ENCODE measurements around the gene IQCB1. TPM values are rescaled to one million over a fixed set of nuclear protein-coding genes. Genes with fewer than 3 reads are reported as not detected.
"Not testable (repeated sequence)": the region's sequence is repeated elsewhere in the genome, so short reads cannot be mapped to it uniquely, and the experiment has no call there.

The IQCB1 gene
- total and polyA plus RNA-seq, 11 donors = 5.1 to 10.3 (median 6.3) TPM

DNA sequence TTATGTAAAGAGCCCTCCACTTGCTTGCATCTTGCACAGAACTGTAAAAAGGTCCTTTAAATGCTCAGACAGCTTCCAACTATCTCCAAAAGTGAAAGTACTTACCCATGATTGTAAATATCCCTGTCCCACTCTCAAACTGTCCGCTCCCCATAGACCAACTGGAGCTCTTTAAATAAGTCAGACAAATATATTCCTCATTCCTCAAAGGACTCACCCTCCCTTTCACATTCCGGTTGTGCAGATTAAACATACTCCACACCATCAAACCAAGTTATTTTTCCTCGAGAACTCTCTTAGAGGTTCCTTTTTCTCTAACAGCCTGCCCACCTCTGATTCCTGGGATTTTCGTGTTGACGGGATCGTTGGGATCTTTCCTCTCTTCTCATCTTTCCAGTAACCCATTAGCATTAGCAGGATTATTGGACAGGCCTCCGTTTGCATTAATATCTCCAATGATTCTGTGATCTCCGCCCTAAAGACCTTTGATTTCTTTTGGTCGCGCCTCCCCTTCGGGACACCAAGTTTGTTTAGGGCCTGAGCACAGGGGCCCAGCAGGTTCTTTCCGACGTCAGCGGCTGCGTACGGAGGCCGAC, 86.1 kb downstream of the IQCB1 start:
- peak; percentile 60 to 75 (median 74) for ATAC-seq
- 0 to 1% (median 1%) methylated on average over 11 to 17 of the region's 17 CpGs for WGBS, 4 donors
- peaks cover 0 to 51% (median 36%) of the 10 kb centered on the region in 12 donors for H3K4me1 ChIP-seq
- no peaks in the 10 kb centered on the region for H3K9me3 ChIP-seq
- TF ChIP-seq POLR2A (IDR thresholded peaks at IDR 0.05) = no peak
- DNase-seq = peak in 1 of 5 donors; percentile 73
- peak overlapping the region; percentile 68 to 95 (median 86) for H3K4me3 ChIP-seq
- no peaks in the 10 kb centered on the region for H3K36me3 ChIP-seq
- intact Hi-C loops (cut with DNase I) = loop anchor here in 2 of 10 donors (1.0 to 10.0 kb wide), 3 partner anchors 89 to 636 kb away; partner anchors contain the start of genes EAF2 (in 1 of the 2), FAM162A (in 1 of the 2), IQCB1 (in 1 of the 2) and MIX23 (in 1 of the 2)
- peak overlapping the region; percentile 81 to 96 (median 92) for H3K27ac ChIP-seq
- H3K27me3 ChIP-seq = no peaks in the 10 kb centered on the region

DNA sequence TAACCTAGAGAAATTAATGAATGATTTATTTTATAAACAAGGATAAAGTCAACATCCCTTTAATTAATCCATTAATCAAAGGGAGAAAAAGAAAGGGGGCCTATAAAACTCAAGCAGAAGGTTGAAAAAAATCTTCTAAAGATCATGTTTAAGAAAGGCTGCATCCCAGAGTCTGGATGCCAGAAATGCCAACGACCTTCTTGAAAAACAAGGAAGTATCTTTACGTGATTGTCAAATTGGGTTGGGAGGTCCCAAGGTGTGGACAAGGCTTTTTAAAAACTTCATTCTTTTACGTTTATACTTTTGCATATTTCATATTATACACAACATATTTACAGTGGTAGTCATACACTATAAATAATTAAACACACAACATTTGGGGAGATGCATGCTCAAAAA, 86.9 kb downstream of the IQCB1 start:
- H3K27ac ChIP-seq = peak overlapping the region in 5 of 12 donors; percentile 88 to 94 (median 92)
- no peak for ATAC-seq
- intact Hi-C loops (cut with DNase I) = loop anchor here in 2 of 10 donors (5.0 to 10.0 kb wide), 2 partner anchors 89 to 637 kb away; partner anchors contain the start of genes EAF2 (in 1 of the 2), FAM162A (in 1 of the 2), IQCB1 (in 1 of the 2) and MIX23 (in 1 of the 2)

DNA sequence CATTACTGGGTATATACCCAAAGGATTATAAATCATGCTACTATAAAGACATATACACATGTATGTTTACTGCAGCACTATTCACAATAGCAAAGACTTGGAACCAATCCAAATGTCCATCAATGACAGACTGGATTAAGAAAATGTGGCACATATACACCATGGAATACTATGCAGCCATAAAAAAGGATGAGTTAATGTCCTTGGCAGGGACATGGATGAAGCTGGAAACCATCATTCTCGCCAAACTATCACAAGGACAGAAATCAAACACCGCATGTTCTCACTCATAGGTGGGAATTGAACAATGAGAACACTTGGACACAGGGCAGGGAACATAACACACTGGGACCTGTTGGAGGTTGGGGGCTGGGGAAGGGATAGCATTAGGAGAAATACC, 91.8 kb downstream of the IQCB1 start:
- H3K27ac ChIP-seq, H3K36me3 ChIP-seq, DNase-seq, ATAC-seq, H3K27me3 ChIP-seq, H3K4me3 ChIP-seq: not testable (repeated sequence)
- whole genome bisulfite sequencing, 4 donors = 95 to 100% (median 100%) methylated on average over 2 of the region's 2 CpGs
- intact Hi-C loops (cut with DNase I) = loop anchor here in 1 of 10 donors (10.0 kb wide), 1 partner anchor 642 kb away; the partner anchor contains the start of genes FAM162A and MIX23
- H3K4me1 ChIP-seq = peaks cover 0 to 70% (median 31%) of the 10 kb centered on the region in 12 donors
- H3K9me3 ChIP-seq = peaks cover 0 to 19% (median 0%) of the 10 kb centered on the region in 12 donors

More for the DNA sequence above, 86.9 kb downstream of the IQCB1 start:
- no peaks in the 10 kb centered on the region for H3K27me3 ChIP-seq
- TF ChIP-seq POLR2A (IDR thresholded peaks at IDR 0.05) = no peak
- TF ChIP-seq, protein P1, sequence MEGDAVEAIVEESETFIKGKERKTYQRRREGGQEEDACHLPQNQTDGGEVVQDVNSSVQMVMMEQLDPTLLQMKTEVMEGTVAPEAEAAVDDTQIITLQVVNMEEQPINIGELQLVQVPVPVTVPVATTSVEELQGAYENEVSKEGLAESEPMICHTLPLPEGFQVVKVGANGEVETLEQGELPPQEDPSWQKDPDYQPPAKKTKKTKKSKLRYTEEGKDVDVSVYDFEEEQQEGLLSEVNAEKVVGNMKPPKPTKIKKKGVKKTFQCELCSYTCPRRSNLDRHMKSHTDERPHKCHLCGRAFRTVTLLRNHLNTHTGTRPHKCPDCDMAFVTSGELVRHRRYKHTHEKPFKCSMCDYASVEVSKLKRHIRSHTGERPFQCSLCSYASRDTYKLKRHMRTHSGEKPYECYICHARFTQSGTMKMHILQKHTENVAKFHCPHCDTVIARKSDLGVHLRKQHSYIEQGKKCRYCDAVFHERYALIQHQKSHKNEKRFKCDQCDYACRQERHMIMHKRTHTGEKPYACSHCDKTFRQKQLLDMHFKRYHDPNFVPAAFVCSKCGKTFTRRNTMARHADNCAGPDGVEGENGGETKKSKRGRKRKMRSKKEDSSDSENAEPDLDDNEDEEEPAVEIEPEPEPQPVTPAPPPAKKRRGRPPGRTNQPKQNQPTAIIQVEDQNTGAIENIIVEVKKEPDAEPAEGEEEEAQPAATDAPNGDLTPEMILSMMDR (IDR thresholded peaks at IDR 0.05) = no peak
- peaks cover 0 to 4% (median 0%) of the 10 kb centered on the region in 12 donors for H3K9me3 ChIP-seq
- DNase-seq = no peak
- peak overlapping the region in 11 of 12 donors; percentile 68 to 95 (median 86) for H3K4me3 ChIP-seq
- WGBS, 4 donors = 24 to 25% (median 25%) methylated on average over 3 of the region's 3 CpGs
- H3K4me1 ChIP-seq = peaks cover 0 to 51% (median 36%) of the 10 kb centered on the region in 12 donors
- H3K36me3 ChIP-seq = peaks cover 0 to 2% (median 0%) of the 10 kb centered on the region in 9 donors

DNA sequence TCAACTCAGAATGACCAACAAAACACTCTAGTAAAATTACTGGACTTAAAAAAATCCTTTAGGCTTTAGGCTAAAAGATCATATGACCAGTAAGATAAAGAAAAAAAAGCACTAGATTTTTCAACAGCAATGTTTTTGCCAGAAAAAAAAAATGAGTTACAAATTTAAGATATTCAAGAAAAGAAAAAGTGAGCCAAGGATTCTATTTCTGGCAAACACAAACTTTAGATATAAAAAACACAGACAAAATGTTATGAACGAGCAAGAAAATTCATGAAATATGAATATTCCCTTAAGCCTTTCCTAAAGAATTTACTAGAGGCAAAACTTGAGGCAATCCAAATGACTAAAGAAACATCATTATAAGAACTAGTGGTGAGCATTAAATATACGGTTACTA, 94.0 kb downstream of the IQCB1 start:
- intact Hi-C loops (cut with DNase I) = loop anchor here in 1 of 10 donors (10.0 kb wide), 1 partner anchor 644 kb away; the partner anchor contains the start of genes FAM162A and MIX23
- DNase-seq (no peak), ATAC-seq (no peak)
- Histone ChIP-seq H3K27ac (no peak overlapping the region), H3K9me3 (peaks cover 0 to 19% (median 0%) of the 10 kb centered on the region in 12 donors), H3K4me1 (peaks cover 0 to 55% (median 16%) of the 10 kb centered on the region in 12 donors), H3K36me3 (peaks cover 0 to 7% (median 0%) of the 10 kb centered on the region in 9 donors), H3K27me3 (no peaks in the 10 kb centered on the region), H3K4me3 (no peak overlapping the region)
- TF ChIP-seq, protein P1 (IDR thresholded peaks at IDR 0.05) = no peak
- no peak for TF ChIP-seq POLR2A (IDR thresholded peaks at IDR 0.05)
- 56 to 74% (median 63%) methylated on average over 2 of the region's 2 CpGs for WGBS, 4 donors

DNA sequence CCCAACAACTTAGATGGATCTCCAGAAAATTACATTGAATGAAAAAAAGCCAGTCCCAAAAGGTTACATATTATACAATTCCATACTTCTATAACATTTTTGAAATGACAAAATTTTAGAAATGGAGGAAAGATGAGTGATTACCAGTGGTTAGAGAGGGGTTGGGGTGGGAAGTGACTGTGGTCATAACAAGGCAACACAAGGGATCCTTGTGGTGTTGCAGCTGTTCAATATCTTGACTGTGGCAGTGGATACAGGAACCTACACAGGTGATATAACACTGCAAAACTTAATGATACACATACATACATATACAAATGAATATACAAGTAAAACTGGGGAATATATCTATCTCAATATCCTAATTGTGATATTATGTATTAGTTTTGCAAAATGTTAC, 95.0 kb downstream of the IQCB1 start:
- Histone ChIP-seq H3K9me3 (peaks cover 0 to 19% (median 0%) of the 10 kb centered on the region in 12 donors), H3K36me3 (peaks cover 0 to 7% (median 0%) of the 10 kb centered on the region in 9 donors), H3K27ac (no peak overlapping the region), H3K4me1 (peaks cover 0 to 47% (median 13%) of the 10 kb centered on the region in 12 donors), H3K27me3 (no peaks in the 10 kb centered on the region), H3K4me3 (no peak overlapping the region)
- DNase-seq (no peak), ATAC-seq (no peak)
- TF ChIP-seq POLR2A (IDR thresholded peaks at IDR 0.05) = no peak
- TF ChIP-seq, protein P1 (IDR thresholded peaks at IDR 0.05) = no peak
- intact Hi-C loops (cut with DNase I) = loop anchor here in 1 of 10 donors (10.0 kb wide), 1 partner anchor 645 kb away; the partner anchor contains the start of genes FAM162A and MIX23

All from heart left ventricle (tissue), 16 donors.